Subcutaneous abdominal adipose tissue (tissue), 5 donors: ENCODE measurements around the gene ZFP30.

Source experiments
- H3K27ac ChIP-seq: one replicate; pipeline ENCODE4 v1.7.0; 2013; ENCODE audit warnings: low read depth, mild to moderate bottlenecking, inconsistent platforms, low read length, moderate library complexity
- H3K27me3 ChIP-seq, 5 donors: one replicate each; pipeline ENCODE4 v1.7.0; 2013; ENCODE audit warnings: low read length in 5 of 5, inconsistent platforms in 1 of 5; ENCODE audit not compliant: control insufficient read depth in 5 of 5, insufficient read depth in 4 of 5
- H3K36me3 ChIP-seq, 5 donors: one replicate each; pipeline ENCODE4 v1.7.0; 2013; ENCODE audit warnings: low read length in 5 of 5; ENCODE audit not compliant: control insufficient read depth in 5 of 5, insufficient read depth in 5 of 5
- H3K4me1 ChIP-seq, 5 donors: one replicate each; pipeline ENCODE4 v1.7.0; 2013; ENCODE audit warnings: low read length in 5 of 5, mild to moderate bottlenecking in 3 of 5, moderate library complexity in 1 of 5; ENCODE audit not compliant: control insufficient read depth in 5 of 5, insufficient read depth in 5 of 5
- H3K4me3 ChIP-seq, 5 donors: one replicate each; pipeline ENCODE4 v1.7.0; 2013; ENCODE audit warnings: low read length in 5 of 5, low read depth in 1 of 5
- H3K9ac ChIP-seq, 5 donors: one replicate each; pipeline ENCODE4 v1.7.0; 2013; ENCODE audit warnings: low read length in 5 of 5, mild to moderate bottlenecking in 4 of 5, moderate library complexity in 3 of 5
- H3K9me3 ChIP-seq, 5 donors: one replicate each; pipeline ENCODE4 v1.7.0; 2013; ENCODE audit warnings: low read length in 5 of 5; ENCODE audit not compliant: control insufficient read depth in 5 of 5
- donor health status: healthy.
- donor health status: healthy.
- donor health status: healthy.
- donor health status: healthy.
- donor health status: healthy.

Gene ZFP30

DNA sequence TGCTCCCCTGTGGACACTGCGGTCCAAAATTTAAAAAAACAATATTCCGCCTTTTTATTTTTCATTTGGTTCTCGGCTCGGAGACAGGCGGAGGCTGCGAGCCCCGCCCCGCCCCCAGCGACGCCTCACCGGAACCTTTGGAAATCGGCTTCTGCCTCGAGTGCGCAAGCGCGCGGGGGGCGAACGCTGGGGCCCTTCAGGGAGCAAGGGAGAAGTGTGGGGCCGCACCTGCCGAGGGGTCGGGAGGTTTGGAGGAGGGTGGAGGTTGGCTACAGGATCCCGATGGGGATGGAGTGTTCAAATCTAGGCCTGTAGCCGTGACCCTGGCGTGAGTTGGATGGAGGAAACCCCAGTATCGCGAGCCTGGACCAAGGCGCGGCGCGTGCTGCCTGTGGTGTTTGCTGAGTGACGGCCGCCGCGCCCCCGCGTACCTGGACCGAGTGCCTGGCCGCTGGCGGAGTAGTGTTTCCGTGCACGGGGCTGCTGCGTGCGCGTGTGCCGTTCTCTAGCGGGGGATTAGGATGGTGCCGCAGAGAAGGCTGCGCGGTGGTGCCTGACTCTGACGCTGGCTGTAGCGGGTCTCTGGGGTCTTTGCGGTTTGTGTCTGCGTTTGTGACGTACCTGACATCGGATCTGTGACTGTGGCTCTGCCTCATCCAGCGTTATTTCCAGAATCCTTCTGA, 565 bp upstream of the ZFP30 start:
- Histone ChIP-seq H3K9me3 (peaks cover 0 to 14% (median 11%) of the 10 kb centered on the region in 5 donors), H3K27me3 (no peaks in the 10 kb centered on the region), H3K9ac (peak overlapping the region; percentile 68 to 92 (median 76)), H3K4me3 (peak overlapping the region; percentile 84 to 95 (median 90)), H3K27ac (peak overlapping the region; percentile 78), H3K4me1 (peaks cover 7 to 34% (median 26%) of the 10 kb centered on the region in 5 donors), H3K36me3 (no peaks in the 10 kb centered on the region)

- H3K4me3 ChIP-seq: peak overlapping the region; percentile 87 to 95 (median 90)
- peak overlapping the region; percentile 78 for H3K27ac ChIP-seq
- H3K9ac ChIP-seq: peak overlapping the region; percentile 72 to 94 (median 76)
- peaks cover 0 to 8% (median 3%) of the 10 kb centered on the region in 5 donors for H3K9me3 ChIP-seq
- peaks cover 0 to under 1% (median 0%) of the 10 kb centered on the region in 5 donors for H3K36me3 ChIP-seq
- H3K4me1 ChIP-seq: peaks cover 7 to 34% (median 26%) of the 10 kb centered on the region in 5 donors
- no peaks in the 10 kb centered on the region for H3K27me3 ChIP-seq
Measured at GRCh38 chr19:37654629-37655300, 500 bp downstream of the ZFP30 start.

- peaks cover 0 to 13% (median 3%) of the 10 kb centered on the region in 5 donors for H3K9me3 ChIP-seq
- no peaks in the 10 kb centered on the region for H3K27me3 ChIP-seq
- peaks cover 0 to 7% (median 0%) of the 10 kb centered on the region in 5 donors for H3K36me3 ChIP-seq
- peak overlapping the region; percentile 87 to 95 (median 90) for H3K4me3 ChIP-seq
- peaks cover 7 to 34% (median 26%) of the 10 kb centered on the region in 5 donors for H3K4me1 ChIP-seq
- peak overlapping the region; percentile 78 for H3K27ac ChIP-seq
- H3K9ac ChIP-seq: peak overlapping the region; percentile 72 to 94 (median 76)
Measured at GRCh38 chr19:37654118-37654517, 1.1 kb downstream of the ZFP30 start.

GRCh38 chr19:37635076-37636056, 19.9 kb downstream of the ZFP30 start:
- Histone ChIP-seq H3K27me3 (no peaks in the 10 kb centered on the region), H3K4me3 (peak overlapping the region; percentile 38 to 61 (median 49)), H3K27ac (no peak overlapping the region), H3K4me1 (peaks cover 0 to 2% (median 0%) of the 10 kb centered on the region in 5 donors), H3K36me3 (peaks cover 17 to 46% (median 38%) of the 10 kb centered on the region in 5 donors), H3K9me3 (peaks cover 67 to 94% (median 82%) of the 10 kb centered on the region in 5 donors), H3K9ac (no peak overlapping the region)

- H3K36me3 ChIP-seq: peaks cover 5 to 20% (median 14%) of the 10 kb centered on the region in 5 donors
- peak overlapping the region; percentile 95 to 99 (median 97) for H3K4me3 ChIP-seq
- peaks cover 0 to 13% (median 11%) of the 10 kb centered on the region in 5 donors for H3K9me3 ChIP-seq
- no peaks in the 10 kb centered on the region for H3K27me3 ChIP-seq
- peaks cover 7 to 22% (median 16%) of the 10 kb centered on the region in 5 donors for H3K4me1 ChIP-seq
- H3K27ac ChIP-seq: peak overlapping the region; percentile 84
- peak overlapping the region; percentile 83 to 94 (median 87) for H3K9ac ChIP-seq
Measured at GRCh38 chr19:37594982-37595382, 60.3 kb downstream of the ZFP30 start.

DNA sequence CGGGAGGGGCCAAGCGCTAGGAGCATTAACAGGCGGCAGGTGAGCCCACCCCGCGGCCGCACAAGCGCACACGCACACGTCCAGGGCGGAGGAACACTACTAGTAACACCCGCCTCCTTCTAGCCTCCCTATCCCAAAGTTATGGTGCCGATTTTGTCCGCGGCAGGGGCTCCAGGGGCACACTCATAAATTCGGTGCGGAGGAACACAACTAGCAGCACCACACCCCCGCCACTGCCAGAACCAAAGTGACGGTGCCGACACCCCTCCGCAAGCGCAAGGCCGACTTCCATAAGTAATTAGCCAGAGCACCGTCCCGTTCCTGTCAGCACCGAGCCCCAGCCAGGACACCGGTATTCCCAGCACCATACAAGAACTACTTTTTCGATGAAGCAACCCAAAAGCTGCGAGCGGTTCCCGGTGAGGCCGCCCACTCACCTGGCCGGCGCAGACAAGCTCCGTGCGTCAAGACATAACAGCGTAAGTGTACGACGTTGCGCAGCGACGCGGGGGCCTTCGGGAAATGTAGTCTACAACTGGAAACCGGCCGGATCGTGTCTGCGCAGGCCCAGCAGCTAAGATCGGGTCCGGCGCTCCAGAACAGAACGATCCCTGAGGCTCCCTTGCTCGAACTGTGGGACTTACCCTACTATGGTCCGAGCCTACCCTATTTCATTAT, 60.8 kb downstream of the ZFP30 start, which contains the start of the genes ZNF540 and ZNF571:
Gene ZNF540 (plus strand): TSS at position 573 of the 678 bp plus-strand sequence. CDS start 3,572 bp downstream, outside the sequence.
Gene ZNF571 (minus strand): TSS at position 489 of the 678 bp plus-strand sequence. CDS start 8,116 bp downstream, outside the sequence.
- H3K9me3 ChIP-seq: peaks cover under 1 to 12% (median 10%) of the 10 kb centered on the region in 5 donors
- peaks cover 7 to 22% (median 16%) of the 10 kb centered on the region in 5 donors for H3K4me1 ChIP-seq

DNA sequence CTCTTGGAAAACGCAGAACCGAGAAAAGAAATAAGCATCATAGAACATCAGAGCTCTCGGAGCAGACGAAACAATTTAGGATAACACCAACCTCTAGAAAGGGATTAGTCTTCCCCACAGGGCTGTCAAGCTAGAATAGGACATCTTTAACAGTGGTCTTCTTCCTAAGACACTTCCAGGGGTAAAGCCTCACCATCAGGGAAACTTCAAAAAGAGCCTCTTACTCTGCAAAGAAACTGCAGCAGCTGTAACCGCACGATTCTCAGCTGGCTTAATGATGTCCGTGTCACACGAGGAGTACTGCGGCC, 61.3 kb downstream of the ZFP30 start:
- Histone ChIP-seq H3K27ac (peak overlapping the region; percentile 84), H3K27me3 (no peaks in the 10 kb centered on the region), H3K9me3 (peaks cover 2 to 12% (median 11%) of the 10 kb centered on the region in 5 donors), H3K4me3 (peak overlapping the region; percentile 95 to 99 (median 97)), H3K4me1 (peaks cover 7 to 22% (median 16%) of the 10 kb centered on the region in 5 donors), H3K9ac (peak overlapping the region; percentile 73 to 94 (median 86)), H3K36me3 (peaks cover 0 to 11% (median 6%) of the 10 kb centered on the region in 5 donors)

More for the DNA sequence above, 60.8 kb downstream of the ZFP30 start, which contains the start of the genes ZNF540 and ZNF571:
- Histone ChIP-seq H3K9ac (peak within 1 kb of the TSS; percentile 83 to 94 (median 87)), H3K27ac (peak within 1 kb of the TSS; percentile 84), H3K36me3 (peaks cover under 1 to 15% (median 9%) of the 10 kb centered on the region in 5 donors), H3K27me3 (no peaks in the 10 kb centered on the region), H3K4me3 (peak within 1 kb of the TSS; percentile 95 to 99 (median 97))

DNA sequence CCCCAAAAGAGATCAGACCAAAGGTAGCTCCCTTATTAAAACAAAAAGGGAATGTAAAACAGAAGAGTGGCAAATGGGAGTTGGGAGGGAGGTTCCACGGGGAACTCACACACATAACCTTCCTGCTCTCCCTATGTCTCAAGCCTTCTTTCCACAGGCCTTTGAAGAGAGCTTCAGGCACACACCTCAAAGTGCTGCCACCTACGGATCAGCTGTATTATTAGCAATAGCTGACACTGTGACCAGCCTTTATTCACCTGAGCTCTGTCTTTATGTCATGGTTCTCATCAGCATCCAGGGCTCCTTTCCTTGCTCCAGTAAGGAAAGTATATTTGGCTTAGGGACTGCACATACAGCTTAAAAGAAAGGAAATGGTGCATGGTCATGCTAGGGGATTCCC, 71.9 kb downstream of the ZFP30 start:
- Histone ChIP-seq H3K9ac (no peak overlapping the region), H3K36me3 (peaks cover 57 to 77% (median 64%) of the 10 kb centered on the region in 5 donors), H3K27me3 (no peaks in the 10 kb centered on the region), H3K4me1 (no peaks in the 10 kb centered on the region), H3K27ac (no peak overlapping the region), H3K9me3 (peaks cover 62 to 89% (median 82%) of the 10 kb centered on the region in 5 donors), H3K4me3 (peak overlapping the region; percentile 9 to 54 (median 36))

DNA sequence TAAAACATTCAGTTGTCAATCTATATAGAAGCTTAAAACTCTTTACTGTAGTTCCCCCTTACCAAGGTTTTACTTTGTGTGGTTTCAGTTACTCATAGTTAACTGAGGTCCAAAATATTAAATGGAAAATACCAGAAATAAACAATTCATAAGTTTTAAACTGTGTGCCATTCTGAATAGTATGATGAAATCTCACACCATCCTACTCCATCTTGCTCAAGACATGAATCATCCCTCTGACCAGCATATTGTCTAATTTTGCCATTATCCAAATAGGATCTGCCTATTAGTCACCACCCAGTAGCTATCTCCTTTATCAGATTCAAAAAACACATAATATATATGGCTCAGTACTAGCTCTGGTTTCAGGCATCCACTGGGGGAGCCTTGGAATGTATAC, 83.1 kb downstream of the ZFP30 start:
- H3K27me3 ChIP-seq: no peaks in the 10 kb centered on the region
- peaks cover 9 to 33% (median 14%) of the 10 kb centered on the region in 5 donors for H3K36me3 ChIP-seq
- H3K9ac ChIP-seq: no peak overlapping the region
- H3K4me3 ChIP-seq: no peak overlapping the region
- H3K9me3 ChIP-seq: peaks cover 5 to 51% (median 48%) of the 10 kb centered on the region in 5 donors
- H3K27ac ChIP-seq: no peak overlapping the region
- H3K4me1 ChIP-seq: no peaks in the 10 kb centered on the region
